HEK293 (cell line): ENCODE measurements around the gene SPATA25.

Experiments used
- SCRT1 ChIP-seq: fragments of 450-650 bp; formaldehyde crosslinking; IDR thresholded peaks from 2 replicates; pipeline ENCODE4 v1.5.1; 2016; ENCODE audit warnings: missing biosample characterization, missing genetic modification characterization, borderline replicate concordance
- YY2 ChIP-seq: fragments of 450-650 bp; formaldehyde crosslinking; IDR thresholded peaks from 2 replicates; pipeline ENCODE4 v1.5.1; 2016; ENCODE audit warnings: missing biosample characterization, missing genetic modification characterization
- ZNF211 ChIP-seq: fragments of 450-650 bp; formaldehyde crosslinking; IDR thresholded peaks from 2 replicates; pipeline ENCODE4 v1.5.1; 2016; ENCODE audit warnings: low read depth, missing biosample characterization, missing genetic modification characterization
- TF ChIP-seq, protein P1 (sequence below): fragments of 450-650 bp; formaldehyde crosslinking; IDR thresholded peaks from 2 replicates; pipeline ENCODE4 v1.5.1; 2016; ENCODE audit warnings: missing biosample characterization, missing genetic modification characterization
- TF ChIP-seq, protein P2 (sequence below): fragments of 450-650 bp; formaldehyde crosslinking; IDR thresholded peaks from 2 replicates; pipeline ENCODE4 v1.5.1; 2016; ENCODE audit warnings: missing biosample characterization, missing genetic modification characterization, borderline replicate concordance

- TF ChIP-seq, protein P1, sequence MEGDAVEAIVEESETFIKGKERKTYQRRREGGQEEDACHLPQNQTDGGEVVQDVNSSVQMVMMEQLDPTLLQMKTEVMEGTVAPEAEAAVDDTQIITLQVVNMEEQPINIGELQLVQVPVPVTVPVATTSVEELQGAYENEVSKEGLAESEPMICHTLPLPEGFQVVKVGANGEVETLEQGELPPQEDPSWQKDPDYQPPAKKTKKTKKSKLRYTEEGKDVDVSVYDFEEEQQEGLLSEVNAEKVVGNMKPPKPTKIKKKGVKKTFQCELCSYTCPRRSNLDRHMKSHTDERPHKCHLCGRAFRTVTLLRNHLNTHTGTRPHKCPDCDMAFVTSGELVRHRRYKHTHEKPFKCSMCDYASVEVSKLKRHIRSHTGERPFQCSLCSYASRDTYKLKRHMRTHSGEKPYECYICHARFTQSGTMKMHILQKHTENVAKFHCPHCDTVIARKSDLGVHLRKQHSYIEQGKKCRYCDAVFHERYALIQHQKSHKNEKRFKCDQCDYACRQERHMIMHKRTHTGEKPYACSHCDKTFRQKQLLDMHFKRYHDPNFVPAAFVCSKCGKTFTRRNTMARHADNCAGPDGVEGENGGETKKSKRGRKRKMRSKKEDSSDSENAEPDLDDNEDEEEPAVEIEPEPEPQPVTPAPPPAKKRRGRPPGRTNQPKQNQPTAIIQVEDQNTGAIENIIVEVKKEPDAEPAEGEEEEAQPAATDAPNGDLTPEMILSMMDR (tag by site-specific recombination), result no peak
- TF ChIP-seq, protein P2, sequence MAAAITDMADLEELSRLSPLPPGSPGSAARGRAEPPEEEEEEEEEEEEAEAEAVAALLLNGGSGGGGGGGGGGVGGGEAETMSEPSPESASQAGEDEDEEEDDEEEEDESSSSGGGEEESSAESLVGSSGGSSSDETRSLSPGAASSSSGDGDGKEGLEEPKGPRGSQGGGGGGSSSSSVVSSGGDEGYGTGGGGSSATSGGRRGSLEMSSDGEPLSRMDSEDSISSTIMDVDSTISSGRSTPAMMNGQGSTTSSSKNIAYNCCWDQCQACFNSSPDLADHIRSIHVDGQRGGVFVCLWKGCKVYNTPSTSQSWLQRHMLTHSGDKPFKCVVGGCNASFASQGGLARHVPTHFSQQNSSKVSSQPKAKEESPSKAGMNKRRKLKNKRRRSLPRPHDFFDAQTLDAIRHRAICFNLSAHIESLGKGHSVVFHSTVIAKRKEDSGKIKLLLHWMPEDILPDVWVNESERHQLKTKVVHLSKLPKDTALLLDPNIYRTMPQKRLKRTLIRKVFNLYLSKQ (tag by site-specific recombination), result no peak
- TF ChIP-seq YY2, result no peak
- TF ChIP-seq ZNF211, result no peak
- no peak for TF ChIP-seq SCRT1 (tag by site-specific recombination)
Measured at GRCh38 chr20:45848421-45848820, 39.0 kb downstream of the SPATA25 start.
